ENCODE measurements around the gene SCUBE2.
A peak's percentile ranks its signal among the peaks of the same experiment; 100 is the strongest.
"Not testable (repeated sequence)": the region's sequence is repeated elsewhere in the genome, so short reads cannot be mapped to it uniquely, and the experiment has no call there.

Gene SCUBE2

GRCh38 chr11:9008011-9008550 lies 83.3 kb downstream of the SCUBE2 start:
- no peak for DNase-seq (ENCODE audit: low read depth, low spot score)

GRCh38 chr11:9005087-9005486 lies 86.3 kb downstream of the SCUBE2 start:
- no peak for DNase-seq (ENCODE audit: low read depth, low spot score)

- peak; percentile 28 for DNase-seq (ENCODE audit: low read depth, low spot score)
These were observed 87.0 kb downstream of the SCUBE2 start for GRCh38 chr11:9004183-9004926.

- peak; percentile 87 for DNase-seq (ENCODE audit: low read depth, low spot score)
These were observed 87.7 kb downstream of the SCUBE2 start, which contains the start of gene NRIP3 for GRCh38 chr11:9003573-9004182. NRIP3 (minus strand) TSS chr11:9004001; CDS start chr11:9003935, 66 bp downstream.

- DNase-seq (ENCODE audit: low read depth, low spot score): no peak
These were observed 88.4 kb downstream of the SCUBE2 start for GRCh38 chr11:9002920-9003572.

- peak; percentile 60 for DNase-seq (ENCODE audit: low read depth, low spot score)
These were observed 89.7 kb downstream of the SCUBE2 start for GRCh38 chr11:9001736-9002135.

DNA sequence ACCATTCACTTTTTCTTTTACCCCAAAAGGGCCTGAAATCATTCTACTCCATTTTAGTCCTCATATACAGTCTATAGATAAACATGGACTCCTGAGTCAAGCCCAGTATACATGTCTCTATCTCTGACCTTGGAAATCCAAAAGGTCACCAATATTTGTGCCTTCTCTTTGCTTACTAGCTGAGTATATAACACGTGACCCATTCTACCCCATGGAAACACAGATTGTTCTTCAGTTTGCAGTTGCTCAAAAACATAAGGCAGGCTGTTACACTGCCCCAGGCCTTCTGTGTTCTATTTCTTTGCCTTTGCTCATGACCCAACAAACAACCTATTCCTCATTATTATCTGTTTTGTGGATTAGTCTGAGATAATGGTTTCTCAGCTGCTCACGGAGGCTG lies 93.4 kb downstream of the SCUBE2 start:
- DNase-seq (ENCODE audit: low read depth, low spot score): no peak

DNA sequence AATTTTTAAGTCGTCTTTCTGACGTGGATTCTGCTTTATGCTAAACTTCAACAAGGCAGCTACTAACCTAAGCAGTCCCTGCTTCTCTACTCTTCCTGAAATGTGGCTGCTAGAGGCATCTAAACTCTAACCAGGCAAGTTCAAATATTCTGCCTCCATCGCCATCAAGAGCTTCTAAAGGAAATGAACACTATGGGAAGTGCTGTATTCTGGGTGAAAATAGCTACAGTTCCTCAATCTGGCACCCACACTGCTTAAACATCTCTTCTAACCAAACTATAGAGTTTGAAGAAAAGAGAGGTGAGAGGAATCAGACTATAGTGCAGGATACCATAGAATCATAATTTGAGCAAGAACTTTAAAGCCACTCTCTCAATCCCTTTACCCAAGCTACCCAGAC lies 93.9 kb downstream of the SCUBE2 start:
- no peak for DNase-seq (ENCODE audit: low read depth, low spot score)

DNA sequence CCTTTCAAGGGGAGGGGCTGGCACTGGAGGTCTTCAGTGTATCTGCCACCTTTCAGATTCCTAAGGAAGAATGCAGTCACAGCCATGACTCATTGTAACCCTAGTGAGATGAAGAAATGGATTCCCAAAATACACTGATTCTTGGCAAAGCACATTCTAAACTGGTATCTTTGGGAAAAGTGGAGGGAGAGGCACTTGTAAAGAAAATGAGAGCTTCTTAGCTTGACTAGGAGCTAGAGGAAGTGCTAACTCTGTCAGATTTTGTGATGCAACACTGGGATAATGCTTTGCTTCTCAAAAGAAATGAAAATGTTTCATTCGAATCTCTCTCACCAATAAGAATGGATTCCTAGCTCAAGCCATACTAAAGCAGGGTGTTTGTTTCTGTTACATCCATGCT lies 101.9 kb downstream of the SCUBE2 start:
- DNase-seq (ENCODE audit: low read depth, low spot score): peak; percentile 39

GRCh38 chr11:8988329-8989234 lies 102.8 kb downstream of the SCUBE2 start:
- peak; percentile 28 for DNase-seq (ENCODE audit: low read depth, low spot score)

- DNase-seq (ENCODE audit: low read depth, low spot score): no peak
These were observed 104.0 kb downstream of the SCUBE2 start for GRCh38 chr11:8987446-8987845.

DNA sequence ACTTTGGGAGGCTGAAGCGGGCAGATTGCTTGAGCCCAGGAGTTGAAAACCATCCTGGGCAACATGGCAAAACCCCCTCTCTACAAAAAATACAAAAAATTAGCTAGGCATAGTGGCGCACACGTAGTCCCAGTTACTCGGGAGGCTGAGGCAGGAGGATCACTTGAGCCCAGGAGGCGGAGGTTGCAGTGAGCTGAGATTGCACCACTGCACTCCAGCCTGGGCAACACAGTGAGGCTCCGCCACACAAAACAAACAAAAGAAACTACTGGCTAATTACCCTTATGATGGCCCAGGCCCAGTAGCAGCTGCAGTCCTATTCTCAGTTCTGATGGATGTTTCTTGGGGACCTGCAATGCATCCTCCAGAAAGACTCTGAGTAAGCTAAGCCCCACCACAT lies 104.6 kb downstream of the SCUBE2 start:
- DNase-seq (ENCODE audit: low read depth, low spot score): not testable (repeated sequence)

GRCh38 chr11:8985462-8985861 lies 105.9 kb downstream of the SCUBE2 start:
- DNase-seq (ENCODE audit: low read depth, low spot score): no peak

DNA sequence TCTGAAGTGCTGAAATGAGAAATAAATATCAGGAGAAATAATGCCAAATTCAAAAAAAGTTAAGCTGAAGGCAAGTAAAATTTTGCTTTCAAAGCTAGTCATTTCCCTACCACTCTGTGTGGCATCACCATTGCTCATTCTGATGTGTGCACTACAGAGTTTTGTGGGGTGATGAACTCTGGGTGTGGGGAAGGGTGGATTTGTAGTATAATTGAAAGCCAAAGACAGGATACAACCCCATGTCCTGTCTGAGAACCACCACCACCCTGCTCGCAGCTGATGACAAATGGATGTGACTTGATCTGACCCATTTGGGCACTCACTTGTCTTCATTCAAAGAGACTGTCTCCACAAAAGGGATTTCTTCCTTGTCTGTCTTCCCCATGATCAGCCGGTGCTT lies 107.8 kb downstream of the SCUBE2 start:
- DNase-seq (ENCODE audit: low read depth, low spot score): no peak

- no peak for DNase-seq (ENCODE audit: low read depth, low spot score)
These were observed 110.9 kb downstream of the SCUBE2 start for GRCh38 chr11:8980485-8980884.

GRCh38 chr11:8979365-8979764 lies 112.0 kb downstream of the SCUBE2 start:
- DNase-seq (ENCODE audit: low read depth, low spot score): not testable (repeated sequence)

- no peak for DNase-seq (ENCODE audit: low read depth, low spot score)
These were observed 118.3 kb downstream of the SCUBE2 start for GRCh38 chr11:8973121-8973520.

DNA sequence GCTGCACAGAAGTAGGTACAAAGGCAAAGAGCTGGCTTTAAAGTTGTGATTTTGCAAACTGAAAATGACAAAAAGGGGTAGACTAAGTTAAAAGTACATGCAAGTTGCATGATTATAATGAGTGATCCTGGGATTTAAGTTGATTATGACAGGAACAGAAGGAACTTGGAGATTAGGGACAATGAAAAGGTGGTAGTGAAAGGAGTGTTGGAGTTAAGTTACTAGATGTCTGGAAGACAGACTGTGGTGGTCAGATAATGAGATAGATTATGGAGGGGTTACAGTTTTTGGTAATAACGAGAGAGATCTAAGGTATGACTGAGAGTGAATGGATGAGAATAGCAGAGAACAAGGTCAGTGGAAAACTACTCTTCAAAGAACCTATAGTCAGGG lies 119.5 kb downstream of the SCUBE2 start:
- DNase-seq (ENCODE audit: low read depth, low spot score): no peak

GRCh38 chr11:8971196-8971923 lies 120.0 kb downstream of the SCUBE2 start:
- DNase-seq (ENCODE audit: low read depth, low spot score): no peak
